Measurements from ENCODE around the gene XYLT1.

XYLT1 gene

GRCh38 chr16:17212606-17213005, 258.2 kb downstream of the XYLT1 start:
- H3K4me1 Mint-ChIP-seq: peaks cover 11% of the 10 kb centered on the region
- TF ChIP-seq CTCF (IDR thresholded peaks at IDR 0.05): no peak
- peaks cover 3% of the 10 kb centered on the region for H3K9me3 Mint-ChIP-seq
- no peak overlapping the region for H3K4me3 Mint-ChIP-seq
- H3K27me3 Mint-ChIP-seq (ENCODE audit: low read depth, poor library complexity): peaks cover 10% of the 10 kb centered on the region
- peaks cover 11% of the 10 kb centered on the region for H3K36me3 Mint-ChIP-seq (ENCODE audit: low read depth)
- no peak overlapping the region for H3K27ac Mint-ChIP-seq
- no peak for DNase-seq

- Mint-ChIP-seq H3K9me3 (peaks cover 3% of the 10 kb centered on the region), H3K27me3 (ENCODE audit: low read depth, poor library complexity) (peaks cover 3% of the 10 kb centered on the region), H3K4me1 (peaks cover 11% of the 10 kb centered on the region), H3K27ac (no peak overlapping the region), H3K4me3 (no peak overlapping the region), H3K36me3 (ENCODE audit: low read depth) (peaks cover 11% of the 10 kb centered on the region)
- DNase-seq: peak; percentile 18
- TF ChIP-seq CTCF (IDR thresholded peaks at IDR 0.05): peak; percentile 46
Observed at GRCh38 chr16:17211797-17212196, 259.0 kb downstream of the XYLT1 start.

GRCh38 chr16:17206712-17207111, 264.0 kb downstream of the XYLT1 start:
- Mint-ChIP-seq H3K4me1 (peaks cover 8% of the 10 kb centered on the region), H3K27ac (no peak overlapping the region), H3K4me3 (no peak overlapping the region), H3K27me3 (ENCODE audit: low read depth, poor library complexity) (peaks cover 7% of the 10 kb centered on the region), H3K36me3 (ENCODE audit: low read depth) (no peaks in the 10 kb centered on the region), H3K9me3 (no peaks in the 10 kb centered on the region)
- TF ChIP-seq CTCF (IDR thresholded peaks at IDR 0.05): no peak
- no peak for DNase-seq

GRCh38 chr16:17205279-17206211, 265.2 kb downstream of the XYLT1 start:
- TF ChIP-seq CTCF (IDR thresholded peaks at IDR 0.05): no peak
- Mint-ChIP-seq H3K27ac (no peak overlapping the region), H3K9me3 (no peaks in the 10 kb centered on the region), H3K4me3 (no peak overlapping the region), H3K4me1 (peaks cover 8% of the 10 kb centered on the region), H3K27me3 (ENCODE audit: low read depth, poor library complexity) (peaks cover 7% of the 10 kb centered on the region), H3K36me3 (ENCODE audit: low read depth) (no peaks in the 10 kb centered on the region)
- no peak for DNase-seq

- Mint-ChIP-seq H3K4me3 (no peak overlapping the region), H3K27ac (no peak overlapping the region), H3K4me1 (peaks cover 8% of the 10 kb centered on the region), H3K36me3 (ENCODE audit: low read depth) (no peaks in the 10 kb centered on the region), H3K27me3 (ENCODE audit: low read depth, poor library complexity) (peaks cover 7% of the 10 kb centered on the region), H3K9me3 (no peaks in the 10 kb centered on the region)
- no peak for DNase-seq
- TF ChIP-seq CTCF (IDR thresholded peaks at IDR 0.05): no peak
Observed at GRCh38 chr16:17204644-17205043, 266.1 kb downstream of the XYLT1 start.

- H3K4me1 Mint-ChIP-seq: peaks cover 8% of the 10 kb centered on the region
- no peak for DNase-seq
- no peak for TF ChIP-seq CTCF (IDR thresholded peaks at IDR 0.05)
- no peaks in the 10 kb centered on the region for H3K9me3 Mint-ChIP-seq
- peaks cover 7% of the 10 kb centered on the region for H3K27me3 Mint-ChIP-seq (ENCODE audit: low read depth, poor library complexity)
- no peak overlapping the region for H3K4me3 Mint-ChIP-seq
- no peaks in the 10 kb centered on the region for H3K36me3 Mint-ChIP-seq (ENCODE audit: low read depth)
- H3K27ac Mint-ChIP-seq: no peak overlapping the region
Observed at GRCh38 chr16:17204206-17204605, 266.6 kb downstream of the XYLT1 start.
